ENCODE data around the gene RPS19BP1.
A peak's percentile ranks its signal among the peaks of the same experiment; 100 is the strongest.

The RPS19BP1 gene

DNA sequence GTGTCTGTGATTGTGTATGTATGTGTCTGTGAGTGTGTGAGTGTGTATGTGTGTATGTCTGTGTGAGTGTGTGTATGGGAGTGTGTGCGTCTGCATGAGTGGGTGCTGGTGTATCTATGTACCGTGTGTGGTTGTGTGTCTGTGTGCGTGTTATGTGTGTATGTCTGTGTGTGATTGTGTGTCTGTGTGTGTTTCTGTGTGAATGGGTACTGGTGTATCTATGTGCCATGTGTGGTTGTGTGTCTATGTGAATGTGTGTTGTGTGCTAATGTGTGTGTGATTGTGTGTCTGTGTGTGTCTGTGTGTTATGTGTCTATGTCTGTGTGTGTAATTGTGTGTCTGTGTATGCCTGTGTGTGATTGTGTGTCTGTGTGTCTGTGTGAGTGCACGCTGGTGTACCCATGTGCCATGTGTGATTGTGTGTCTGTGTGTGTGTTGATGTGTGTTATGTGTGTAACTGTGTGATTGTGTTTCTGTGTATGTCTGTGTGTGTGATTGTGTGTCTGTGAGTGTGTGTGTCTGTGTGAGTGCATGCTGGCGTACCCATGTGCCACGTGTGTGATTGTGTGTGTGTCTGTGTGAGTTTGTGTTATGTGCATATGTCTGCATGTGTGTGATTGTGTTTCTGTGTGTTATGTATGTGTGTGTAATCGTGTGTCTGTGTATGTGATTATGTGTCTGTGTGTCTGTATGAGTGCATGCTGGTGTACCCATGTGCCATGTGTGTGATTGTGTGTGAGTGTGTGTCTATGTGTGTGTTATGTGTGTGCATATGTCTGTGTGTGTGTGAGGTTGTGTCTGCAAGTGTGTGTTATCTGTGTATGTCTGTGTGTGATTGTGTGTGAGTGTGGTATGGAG is 31.3 kb upstream of the RPS19BP1 start:
- H3K27ac ChIP-seq, result no peak overlapping the region
- H3K4me3 ChIP-seq (ENCODE audit: low read depth, low read length), result no peak overlapping the region
- no peak for DNase-seq
- TF ChIP-seq CTCF (IDR thresholded peaks at IDR 0.05; ENCODE audit: low read depth, low read length, missing control alignments), result no peak
- H3K36me3 ChIP-seq (replicated peaks), result no peaks in the 10 kb centered on the region
- in situ Hi-C loops (cut with HindIII; ENCODE audit: low pct_ligation_motif_present, low sequenced_read_pairs), result loop anchor here (25.0 kb wide), 1 partner anchor 449 kb away; no protein-coding TSS in a partner anchor
- peaks cover 14% of the 10 kb centered on the region for H3K27me3 ChIP-seq (replicated peaks)

DNA sequence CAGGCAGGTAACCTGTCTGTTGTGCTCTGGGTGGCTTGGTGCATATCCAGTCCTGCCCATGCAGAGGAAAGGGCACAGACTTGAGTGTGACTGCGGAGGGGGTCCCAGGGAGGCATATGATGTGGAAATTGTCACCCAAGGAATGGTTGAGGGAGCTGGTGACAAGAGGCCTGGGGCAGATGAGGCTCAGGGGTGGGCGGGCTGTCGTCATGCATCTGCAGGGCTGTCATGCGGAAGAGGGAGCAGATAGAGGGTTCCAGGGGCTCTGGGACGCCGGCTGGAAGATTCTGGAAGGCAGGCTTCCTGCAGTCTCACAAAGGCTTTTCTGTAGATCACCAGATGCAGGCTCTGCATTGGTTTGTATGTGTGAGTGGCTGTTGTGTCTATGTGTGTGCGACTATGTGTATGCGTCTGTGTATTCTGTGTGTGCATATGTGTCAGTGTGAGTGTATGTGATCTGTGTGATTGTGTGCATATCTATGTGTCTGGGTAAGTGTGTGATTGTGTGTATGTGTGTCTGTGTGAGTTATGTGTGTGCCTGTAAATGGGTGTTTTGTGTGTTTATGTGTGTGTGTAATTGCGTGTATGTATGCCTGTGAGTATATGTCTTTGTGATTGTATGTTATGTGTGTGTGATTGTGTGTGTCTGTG is 30.4 kb upstream of the RPS19BP1 start:
- H3K36me3 ChIP-seq (replicated peaks), result no peaks in the 10 kb centered on the region
- H3K27ac ChIP-seq, result no peak overlapping the region
- H3K27me3 ChIP-seq (replicated peaks), result peaks cover 22% of the 10 kb centered on the region
- no peak for TF ChIP-seq CTCF (IDR thresholded peaks at IDR 0.05; ENCODE audit: low read depth, low read length, missing control alignments)
- DNase-seq, result no peak
- in situ Hi-C loops (cut with HindIII; ENCODE audit: low pct_ligation_motif_present, low sequenced_read_pairs), result loop anchor here (25.0 kb wide), 1 partner anchor 449 kb away; no protein-coding TSS in a partner anchor
- H3K4me3 ChIP-seq (ENCODE audit: low read depth, low read length), result no peak overlapping the region

GRCh38 chr22:39560127-39560526 is 27.6 kb upstream of the RPS19BP1 start:
- DNase-seq, result no peak
- in situ Hi-C loops (cut with HindIII; ENCODE audit: low pct_ligation_motif_present, low sequenced_read_pairs), result loop anchor here (25.0 kb wide), 1 partner anchor 452 kb away; no protein-coding TSS in a partner anchor
- Histone ChIP-seq H3K27me3 (replicated peaks) (peaks cover 42% of the 10 kb centered on the region), H3K27ac (no peak overlapping the region), H3K4me3 (ENCODE audit: low read depth, low read length) (no peak overlapping the region), H3K36me3 (replicated peaks) (no peaks in the 10 kb centered on the region)
- no peak for TF ChIP-seq CTCF (IDR thresholded peaks at IDR 0.05; ENCODE audit: low read depth, low read length, missing control alignments)

DNA sequence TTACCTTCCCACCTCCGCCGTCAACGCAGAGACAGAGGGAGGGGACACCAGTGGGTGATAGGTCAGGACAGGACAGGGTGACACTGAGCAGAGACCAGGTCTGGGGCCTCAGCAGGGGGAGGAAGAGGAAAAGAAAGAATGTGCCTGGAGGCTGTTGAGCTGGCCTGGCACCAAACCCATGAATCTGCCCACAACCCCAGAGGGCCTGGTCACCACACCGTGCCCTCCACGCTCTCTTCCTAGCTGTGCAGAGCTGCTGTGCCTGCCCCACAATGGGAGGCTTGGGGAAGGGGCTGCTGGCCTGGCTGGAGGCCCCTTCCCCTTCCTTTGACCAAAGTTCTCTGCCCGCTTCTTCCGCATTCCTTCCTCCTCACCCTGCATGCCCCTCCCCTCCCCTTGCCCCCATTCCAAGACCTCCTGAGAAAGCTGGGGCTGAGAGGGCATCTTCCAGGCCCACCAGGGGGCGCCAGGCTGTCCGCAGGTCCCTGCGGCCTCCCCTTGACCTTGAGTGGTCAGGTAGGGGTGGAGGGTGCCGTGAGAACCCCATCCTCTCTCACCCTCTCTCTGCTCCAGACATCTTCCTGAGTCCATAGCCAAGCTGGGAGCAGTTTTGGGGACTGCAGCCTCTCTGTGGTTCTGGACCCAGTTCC is 27.0 kb upstream of the RPS19BP1 start:
- DNase-seq, result no peak
- no peaks in the 10 kb centered on the region for H3K36me3 ChIP-seq (replicated peaks)
- TF ChIP-seq CTCF (IDR thresholded peaks at IDR 0.05; ENCODE audit: low read depth, low read length, missing control alignments), result peak; percentile 73
- peaks cover 42% of the 10 kb centered on the region for H3K27me3 ChIP-seq (replicated peaks)
- no peak overlapping the region for H3K27ac ChIP-seq
- in situ Hi-C loops (cut with HindIII; ENCODE audit: low pct_ligation_motif_present, low sequenced_read_pairs), result loop anchor here (25.0 kb wide), 1 partner anchor 453 kb away; no protein-coding TSS in a partner anchor
- H3K4me3 ChIP-seq (ENCODE audit: low read depth, low read length), result no peak overlapping the region

GRCh38 chr22:39558950-39559349 is 26.4 kb upstream of the RPS19BP1 start:
- Histone ChIP-seq H3K27ac (no peak overlapping the region), H3K27me3 (replicated peaks) (peaks cover 42% of the 10 kb centered on the region), H3K36me3 (replicated peaks) (no peaks in the 10 kb centered on the region), H3K4me3 (ENCODE audit: low read depth, low read length) (no peak overlapping the region)
- no peak for TF ChIP-seq CTCF (IDR thresholded peaks at IDR 0.05; ENCODE audit: low read depth, low read length, missing control alignments)
- in situ Hi-C loops (cut with HindIII; ENCODE audit: low pct_ligation_motif_present, low sequenced_read_pairs), result loop anchor here (25.0 kb wide), 1 partner anchor 453 kb away; no protein-coding TSS in a partner anchor
- no peak for DNase-seq
